ENCODE results near the gene CTSD. TPM values are rescaled to one million over a fixed set of nuclear protein-coding genes. Genes with fewer than 3 reads are reported as not detected.

CTSD gene
- total RNA-seq, 1 experiment from 2014 or later = 127 TPM

- Histone ChIP-seq H3K4me3 (replicated peaks in 1 of 2; ENCODE audit: low read depth in 1 of 2, low read length in 2 of 2) (no peak overlapping the region), H2AFZ (ENCODE audit: low read depth, low read length, poor library complexity, severe bottlenecking) (no peak overlapping the region), H3K9me2 (ENCODE audit: insufficient read depth) (no peaks in the 10 kb centered on the region), H3K79me2 (ENCODE audit: insufficient read depth, low read length) (no peaks in the 10 kb centered on the region), H3K9ac (ENCODE audit: low read length) (no peak overlapping the region), H3K4me2 (ENCODE audit: low read length) (no peak overlapping the region), H3K36me3 (ENCODE audit: control insufficient read depth in 1 of 2, insufficient read depth in 2 of 2, low read length in 2 of 2) (no peaks in the 10 kb centered on the region), H3K27ac (ENCODE audit: low read depth, low read length) (no peak overlapping the region), H3K4me1 (ENCODE audit: control insufficient read depth in 1 of 2, insufficient read depth in 2 of 2, low read length in 2 of 2) (peaks cover 3 to 15% of the 10 kb centered on the region in 2 experiments; a peak in 3 of 4 replicates), H4K20me1 (ENCODE audit: insufficient read depth) (no peaks in the 10 kb centered on the region), H3K9me3 (ENCODE audit: control insufficient read depth in 1 of 2, insufficient read depth in 1 of 2, low read depth in 1 of 2, low read length in 2 of 2) (no peaks in the 10 kb centered on the region), H3K27me3 (ENCODE audit: insufficient read depth, low read length) (no peaks in the 10 kb centered on the region)
- ChIA-PET CTCF (no interaction called here), POLR2A (no interaction called here), RAD21 (ENCODE audit: low non-redundant PET in 1 of 2, low total read pairs in 2 of 2, uncharacterized antibody in 2 of 2, unreplicated experiment in 2 of 2) (no interaction called here)
- no TSS peak for BruUV-seq (replicated peaks)
- no peak for ATAC-seq
- no peak for DNase-seq (ENCODE audit: low read depth, low spot score)
- intact Hi-C loops (cut with micrococcal nuclease) = no loop called here
- TF ChIP-seq SIN3A (IDR thresholded peaks at IDR 0.05; ENCODE audit: low read depth) = no peak
- TF ChIP-seq CEBPB (IDR thresholded peaks at IDR 0.05; ENCODE audit: low read depth) = no peak
These were observed 16.3 kb upstream of the CTSD start for GRCh38 chr11:1779806-1780699.

- ChIA-PET POLR2A (no interaction called here), CTCF (no interaction called here)
- BruUV-seq (replicated peaks) = no TSS peak
These were observed 15.5 kb upstream of the CTSD start for GRCh38 chr11:1779034-1779805.

More at GRCh38 chr11:1779034-1779805, 15.5 kb upstream of the CTSD start:
- Histone ChIP-seq H3K4me3 (replicated peaks in 1 of 2; ENCODE audit: low read depth in 1 of 2, low read length in 2 of 2) (no peak overlapping the region), H3K9me3 (ENCODE audit: control insufficient read depth in 1 of 2, insufficient read depth in 1 of 2, low read depth in 1 of 2, low read length in 2 of 2) (no peaks in the 10 kb centered on the region), H4K20me1 (ENCODE audit: insufficient read depth) (no peaks in the 10 kb centered on the region), H3K9ac (ENCODE audit: low read length) (no peak overlapping the region), H3K79me2 (ENCODE audit: insufficient read depth, low read length) (no peaks in the 10 kb centered on the region), H3K27me3 (ENCODE audit: insufficient read depth, low read length) (no peaks in the 10 kb centered on the region), H2AFZ (ENCODE audit: low read depth, low read length, poor library complexity, severe bottlenecking) (no peak overlapping the region), H3K4me1 (ENCODE audit: control insufficient read depth in 1 of 2, insufficient read depth in 2 of 2, low read length in 2 of 2) (peaks cover 3 to 15% of the 10 kb centered on the region in 2 experiments; a peak in 3 of 4 replicates), H3K4me2 (ENCODE audit: low read length) (peak overlapping the region; percentile 62), H3K9me2 (ENCODE audit: insufficient read depth) (no peaks in the 10 kb centered on the region), H3K27ac (ENCODE audit: low read depth, low read length) (no peak overlapping the region), H3K36me3 (ENCODE audit: control insufficient read depth in 1 of 2, insufficient read depth in 2 of 2, low read length in 2 of 2) (no peaks in the 10 kb centered on the region)
- DNase-seq (ENCODE audit: low read depth, low spot score) (no peak), ATAC-seq (no peak)
- RAD21 ChIA-PET (ENCODE audit: low non-redundant PET in 1 of 2, low total read pairs in 2 of 2, uncharacterized antibody in 2 of 2, unreplicated experiment in 2 of 2) = no interaction called here
- intact Hi-C loops (cut with micrococcal nuclease) = no loop called here
- TF ChIP-seq ATF3 (IDR thresholded peaks at IDR 0.05) (no peak), ZFX (IDR thresholded peaks at IDR 0.05) (no peak)

Measured in HCT116 (cell line).